Aorta (tissue), 5 donors: ENCODE data around the gene GATD1. TPM values are rescaled to one million over a fixed set of nuclear protein-coding genes. Genes with fewer than 3 reads are reported as not detected.
A peak's percentile ranks its signal among the peaks of the same experiment; 100 is the strongest.

Experiments used
- ATAC-seq: fragments of 200-7000 bp; cut with Tn5 transposase; one replicate; pipeline ENCODE4 v1.9.1; 2022; ENCODE audit warnings: moderate library complexity; ENCODE audit not compliant: low FRiP score
- DNase-seq, 2 donors: peaks; one replicate each; pipeline ENCODE4 v3.0.0-alpha.2; 2020
- H3K27ac ChIP-seq, 2 donors: one replicate each; pipeline ENCODE4 v1.5.1; 2013; ENCODE audit warnings: low read length in 2 of 2, mild to moderate bottlenecking in 2 of 2, moderate library complexity in 2 of 2, control low read depth in 1 of 2, inconsistent platforms in 1 of 2, low read depth in 1 of 2
- H3K27me3 ChIP-seq, 2 donors: one replicate each; pipeline ENCODE4 v1.6.1; 2013; ENCODE audit warnings: control low read depth in 1 of 2, low read length in 1 of 2, mild to moderate bottlenecking in 1 of 2, moderate library complexity in 1 of 2; ENCODE audit not compliant: insufficient read depth in 2 of 2, control insufficient read depth in 1 of 2
- H3K36me3 ChIP-seq, 2 donors: one replicate each; pipeline ENCODE4 v1.6.1; 2013; ENCODE audit warnings: control low read depth in 1 of 2, low read length in 1 of 2, mild to moderate bottlenecking in 1 of 2; ENCODE audit not compliant: insufficient read depth in 2 of 2, control insufficient read depth in 1 of 2
- H3K4me1 ChIP-seq, 2 donors: one replicate each; pipeline ENCODE4 v1.6.1; 2013; ENCODE audit warnings: low read length in 2 of 2, control low read depth in 1 of 2, mild to moderate bottlenecking in 1 of 2, moderate library complexity in 1 of 2; ENCODE audit not compliant: insufficient read depth in 2 of 2, control insufficient read depth in 1 of 2
- H3K4me3 ChIP-seq, 2 donors: one replicate each; pipeline ENCODE4 v1.5.1; 2013; ENCODE audit warnings: low read length in 2 of 2, control low read depth in 1 of 2, mild to moderate bottlenecking in 1 of 2
- H3K9me3 ChIP-seq: one replicate; pipeline ENCODE4 v1.6.1; 2013; ENCODE audit warnings: mild to moderate bottlenecking, low read length; ENCODE audit not compliant: control insufficient read depth
- WGBS, 2 donors: extraction: QIAGEN DNeasy Blood & Tissue Kit; methylation state at CpG; one replicate each; pipeline ENCODE4 v1.1.7; 2013; 5-methylcytosine and 5-hydroxymethylcytosine counted together
- intact Hi-C, 2 donors: fragments of 100-400 bp; cut with DNase I; formaldehyde crosslinking; loops; one replicate each; pipeline versions ENCODE4 v1.14.2 to v1.15.0; 2022
- polyA plus RNA-seq, 2 donors: library from polyadenylated mRNA; stranded (reverse); fragments of 200-250 nt; gene quantifications; one replicate each; pipeline ENCODE4 v1.2.3, GENCODE V29; 2013
- total RNA-seq, 2 donors: library from RNA; stranded (reverse); fragmentation: NEBNext Ultra II Directional; extraction: Animal tissue kit (Norgen Biotek cat#: 25700); gene quantifications; one replicate each; pipeline ENCODE4 v1.2.1, GENCODE V29; 2021
- donor health status: healthy with polysubstance abuse.
- donor health status: Bipolar disorder and iron deficiency.
- donor health status: DM: no; HTN: no; CAD: no.
- donor health status: DM: no; HTN: no; CAD: no.
- donor health status: DM: yes; HTN: yes; CAD: no.

Gene GATD1
- total and polyA plus RNA-seq, 4 donors = 9.6 to 52.7 (median 34.3) TPM

DNA sequence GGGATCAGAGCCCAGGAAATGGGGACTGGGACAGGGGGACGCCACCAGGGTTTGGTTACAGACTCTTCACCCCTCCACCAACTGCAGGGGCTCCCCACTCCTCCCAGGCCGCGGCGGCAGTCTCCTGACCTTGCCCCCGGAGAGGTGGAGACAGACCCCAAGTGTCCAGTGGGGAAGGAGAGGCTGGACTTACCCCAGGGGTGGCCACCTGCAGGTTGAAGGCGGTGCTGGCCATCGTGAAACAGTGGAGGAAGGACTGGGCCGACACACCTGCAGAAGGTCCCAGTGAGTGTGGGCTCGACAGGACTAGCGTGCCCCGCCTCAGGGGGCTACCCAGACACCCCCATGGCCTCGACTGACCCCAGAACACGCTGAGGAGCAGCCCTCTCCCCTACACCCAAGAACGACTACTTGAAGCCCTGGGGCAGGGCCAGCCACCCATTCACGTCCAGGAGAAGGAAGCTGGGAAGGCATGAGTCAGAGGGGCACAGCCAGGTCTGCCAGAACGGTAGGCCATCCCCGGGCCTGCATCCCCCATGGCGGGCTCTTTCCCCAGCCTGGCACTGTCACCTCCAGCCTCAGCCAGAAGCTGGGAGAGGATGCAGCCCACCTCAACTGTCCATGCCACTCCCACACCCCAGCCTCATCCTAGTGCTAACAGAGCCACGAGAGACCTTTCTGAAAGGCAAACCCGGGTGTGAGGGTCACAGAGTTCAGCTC lies 2.3 kb downstream of the GATD1 start:
- no peak for ATAC-seq
- WGBS, 2 donors = 65% methylated on average over 20 of the region's 20 CpGs
- Histone ChIP-seq H3K27ac (no peak overlapping the region), H3K27me3 (no peaks in the 10 kb centered on the region), H3K4me1 (no peaks in the 10 kb centered on the region), H3K9me3 (no peaks in the 10 kb centered on the region), H3K4me3 (no peak overlapping the region), H3K36me3 (no peaks in the 10 kb centered on the region)
- intact Hi-C loops = loop anchor here in 1 of 2 donors (10.0 kb wide), 1 partner anchor 220 kb away; no protein-coding TSS in a partner anchor
- peak; percentile 44 to 76 for DNase-seq

DNA sequence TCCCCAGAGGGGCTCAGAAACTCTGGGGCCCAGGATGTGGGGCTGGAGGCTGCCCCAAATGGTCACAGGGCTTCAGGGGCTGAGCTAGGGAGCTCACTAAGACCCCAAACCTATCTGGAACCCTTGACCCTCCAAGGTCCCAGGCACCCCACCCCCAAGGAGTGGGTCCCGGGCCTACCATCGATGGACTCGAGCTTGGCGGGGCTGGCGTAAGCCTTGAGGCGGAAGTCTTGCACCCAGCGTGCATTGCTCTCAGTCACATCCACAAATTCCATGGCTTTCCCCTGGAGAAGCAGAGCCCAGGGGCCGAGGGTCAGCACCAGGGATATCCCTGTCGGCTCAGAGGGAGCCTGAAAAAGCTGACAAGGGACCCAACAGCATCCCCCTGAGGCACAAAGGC lies 3.5 kb downstream of the GATD1 start:
- Histone ChIP-seq H3K27ac (no peak overlapping the region), H3K4me3 (no peak overlapping the region), H3K9me3 (no peaks in the 10 kb centered on the region), H3K36me3 (no peaks in the 10 kb centered on the region), H3K4me1 (no peaks in the 10 kb centered on the region), H3K27me3 (no peaks in the 10 kb centered on the region)
- 90 to 91% methylated on average over 9 of the region's 9 CpGs for WGBS, 2 donors
- ATAC-seq (no peak), DNase-seq (peak; percentile 47 to 69)
- intact Hi-C loops = loop anchor here in 1 of 2 donors (10.0 kb wide), 1 partner anchor 219 kb away; no protein-coding TSS in a partner anchor

DNA sequence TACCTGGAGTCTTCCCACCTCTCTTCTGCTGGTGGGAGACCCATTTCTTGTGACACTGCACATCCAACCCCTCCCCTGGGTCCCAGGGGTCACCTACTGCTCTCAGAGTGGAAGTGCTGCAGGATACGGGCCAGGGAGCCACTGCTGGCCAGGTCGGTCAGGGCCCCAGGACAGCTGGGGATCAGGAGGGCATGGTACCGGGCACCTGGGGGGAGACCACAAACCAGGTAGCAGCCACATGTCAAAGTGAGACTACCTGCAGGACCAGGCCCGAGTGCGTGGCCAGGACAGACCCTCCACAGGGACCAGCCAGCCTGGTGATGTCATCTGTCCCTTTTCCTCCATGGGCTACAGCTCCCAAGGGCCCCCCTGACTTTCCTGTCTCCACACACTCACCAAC lies 3.9 kb downstream of the GATD1 start:
- no peaks in the 10 kb centered on the region for H3K36me3 ChIP-seq
- intact Hi-C loops = loop anchor here in 1 of 2 donors (10.0 kb wide), 1 partner anchor 219 kb away; no protein-coding TSS in a partner anchor

DNA sequence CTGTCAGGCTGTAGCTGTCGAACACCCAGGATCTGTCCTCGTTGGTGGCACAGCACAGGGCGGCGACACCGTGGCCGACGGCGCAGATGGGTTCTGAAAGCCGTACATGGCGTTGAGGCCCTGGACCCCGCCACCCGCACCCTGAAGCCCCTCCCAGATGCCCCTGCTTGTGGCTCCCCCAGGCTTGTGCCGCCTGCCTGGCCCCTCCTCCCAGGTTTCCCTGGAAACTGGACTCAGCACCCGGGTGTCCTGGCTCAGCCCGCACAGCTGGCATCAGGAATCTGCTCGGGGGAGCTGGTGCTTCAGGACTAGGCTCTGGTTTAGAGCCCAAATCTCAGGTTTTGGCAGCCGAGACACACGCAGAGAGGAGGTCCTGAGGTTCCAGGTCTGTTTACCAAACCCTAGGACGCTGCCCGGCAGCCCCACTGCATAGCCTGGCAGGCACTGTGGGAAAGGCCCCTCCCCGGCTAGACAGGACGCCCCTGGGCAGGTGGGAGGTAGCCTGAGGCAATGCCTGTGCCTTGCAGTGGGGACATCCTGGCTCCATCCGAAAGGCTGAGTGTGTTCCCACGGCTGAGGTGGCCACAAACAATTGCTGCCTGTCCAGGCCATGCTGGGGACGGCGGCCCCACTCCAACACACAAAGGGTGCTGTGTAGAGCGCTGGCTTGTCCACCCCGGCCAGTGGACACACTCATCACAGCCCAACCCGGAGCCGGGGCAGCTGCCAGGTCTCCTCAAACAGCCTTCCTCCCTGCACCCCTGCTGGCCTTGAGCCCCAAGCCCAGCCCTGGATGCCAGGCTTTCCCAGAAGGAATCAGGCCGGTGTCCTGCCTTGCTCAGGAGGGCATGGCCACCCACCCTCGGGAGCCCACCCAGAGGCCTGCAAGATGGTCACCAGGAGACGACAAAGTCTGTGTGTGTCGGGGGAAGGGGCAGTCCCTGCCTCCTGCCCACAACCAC lies 4.6 kb downstream of the GATD1 start:
- ATAC-seq (no peak), DNase-seq (peak; percentile 44 to 75)
- Histone ChIP-seq H3K4me3 (no peak overlapping the region), H3K9me3 (no peaks in the 10 kb centered on the region), H3K27ac (no peak overlapping the region), H3K4me1 (no peaks in the 10 kb centered on the region), H3K27me3 (no peaks in the 10 kb centered on the region), H3K36me3 (no peaks in the 10 kb centered on the region)
- WGBS, 2 donors = 71 to 72% methylated on average over 34 of the region's 34 CpGs
- intact Hi-C loops = loop anchor here in 1 of 2 donors (10.0 kb wide), 1 partner anchor 218 kb away; no protein-coding TSS in a partner anchor

More for the DNA sequence above, 3.9 kb downstream of the GATD1 start:
- H3K27me3 ChIP-seq = no peaks in the 10 kb centered on the region
- H3K9me3 ChIP-seq = no peaks in the 10 kb centered on the region
- DNase-seq (peak; percentile 38 to 66), ATAC-seq (no peak)
- H3K4me1 ChIP-seq = no peaks in the 10 kb centered on the region
- H3K4me3 ChIP-seq = no peak overlapping the region
- WGBS, 2 donors = 86 to 91% methylated on average over 5 of the region's 5 CpGs
- no peak overlapping the region for H3K27ac ChIP-seq

DNA sequence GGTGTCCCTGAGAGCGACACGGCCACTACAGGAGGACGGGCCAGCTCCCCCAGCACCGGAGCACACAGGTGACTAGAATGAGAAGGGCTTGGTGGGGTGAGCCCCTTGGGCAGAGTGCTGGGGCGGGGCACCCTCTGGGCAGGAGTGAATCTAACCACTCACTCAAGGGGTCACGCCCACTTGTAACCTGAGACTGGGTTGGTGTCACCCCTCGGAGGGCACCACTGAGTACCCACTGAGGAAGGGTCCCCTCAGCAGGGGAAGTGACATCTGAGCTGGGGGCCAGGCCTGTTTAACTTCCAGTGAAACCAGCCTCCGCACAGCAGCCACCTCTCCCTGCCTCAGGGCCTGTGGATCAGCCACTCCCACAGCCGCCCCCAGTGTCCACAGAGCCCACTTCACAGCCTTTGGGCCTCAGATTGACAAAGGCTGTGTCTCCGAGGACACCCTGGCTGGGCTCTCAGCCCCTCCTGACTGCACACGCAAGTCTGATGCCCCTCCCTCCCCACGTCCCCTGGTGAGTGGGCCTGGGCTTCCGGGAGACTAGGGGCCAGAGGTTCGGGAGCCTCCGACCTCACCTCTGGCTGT lies 5.6 kb downstream of the GATD1 start:
- no peak for ATAC-seq
- Histone ChIP-seq H3K36me3 (no peaks in the 10 kb centered on the region), H3K27me3 (no peaks in the 10 kb centered on the region), H3K27ac (no peak overlapping the region), H3K4me1 (no peaks in the 10 kb centered on the region), H3K9me3 (no peaks in the 10 kb centered on the region), H3K4me3 (no peak overlapping the region)
- peak in 1 of 2 donors; percentile 46 for DNase-seq
- WGBS, 2 donors = 79 to 80% methylated on average over 15 of the region's 15 CpGs
- intact Hi-C loops = loop anchor here in 1 of 2 donors (10.0 kb wide), 1 partner anchor 217 kb away; no protein-coding TSS in a partner anchor

DNA sequence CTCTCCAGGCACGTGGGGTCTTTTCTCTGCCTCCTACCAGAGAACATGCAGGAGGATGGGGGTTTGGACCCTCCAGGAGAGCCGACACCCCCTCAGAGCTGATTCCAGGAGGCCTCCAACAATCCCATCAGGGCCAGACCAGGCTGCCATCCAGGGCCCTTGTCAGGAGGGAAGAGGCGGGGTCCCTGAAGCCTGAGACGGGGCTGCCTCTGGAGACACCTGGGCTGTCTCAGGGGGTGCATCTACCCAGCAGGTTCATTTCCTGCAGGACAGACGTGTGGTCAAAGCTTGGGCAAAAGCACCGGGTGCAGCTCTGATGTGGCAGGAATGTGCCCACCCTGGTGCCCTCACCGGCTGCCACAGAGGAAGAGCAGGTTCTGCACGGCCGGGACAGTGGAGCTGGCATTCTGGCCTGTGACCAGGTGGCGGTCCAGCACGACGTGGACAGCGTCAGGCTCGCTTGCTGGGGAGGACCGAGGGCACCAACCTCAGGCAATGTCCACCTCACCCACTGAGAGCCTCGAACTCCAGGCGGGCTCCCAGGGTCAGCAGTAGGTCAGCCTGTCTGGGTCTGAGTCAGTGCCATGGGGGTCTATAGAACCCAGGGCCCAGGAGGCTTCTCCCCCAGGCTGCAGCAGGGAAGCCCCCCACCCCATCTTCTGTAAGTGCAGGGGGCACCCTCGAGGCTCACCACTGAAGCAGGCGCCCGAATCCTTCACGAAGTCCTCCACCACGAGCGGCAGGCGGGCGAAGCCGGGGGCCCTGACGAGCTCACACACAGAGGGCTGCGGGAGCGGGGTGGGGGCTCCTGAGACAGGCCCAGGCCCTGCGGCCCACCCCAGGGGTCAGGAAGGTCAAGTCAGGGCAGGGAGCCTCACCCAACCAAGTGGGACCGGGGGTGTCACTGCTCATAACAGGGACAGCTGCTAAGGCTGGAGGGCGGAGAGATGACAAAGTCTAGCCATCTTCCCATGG lies 6.4 kb downstream of the GATD1 start:
- H3K4me1 ChIP-seq = no peaks in the 10 kb centered on the region
- peaks cover 0 to 1% of the 10 kb centered on the region in 2 donors for H3K36me3 ChIP-seq
- H3K27ac ChIP-seq = no peak overlapping the region
- no peaks in the 10 kb centered on the region for H3K9me3 ChIP-seq
- H3K27me3 ChIP-seq = no peaks in the 10 kb centered on the region
- H3K4me3 ChIP-seq = no peak overlapping the region
- DNase-seq (peak; percentile 45 to 74), ATAC-seq (no peak)
- intact Hi-C loops = loop anchor here in 1 of 2 donors (10.0 kb wide), 1 partner anchor 216 kb away; no protein-coding TSS in a partner anchor
- 88 to 89% methylated on average over 32 of the region's 32 CpGs for WGBS, 2 donors

DNA sequence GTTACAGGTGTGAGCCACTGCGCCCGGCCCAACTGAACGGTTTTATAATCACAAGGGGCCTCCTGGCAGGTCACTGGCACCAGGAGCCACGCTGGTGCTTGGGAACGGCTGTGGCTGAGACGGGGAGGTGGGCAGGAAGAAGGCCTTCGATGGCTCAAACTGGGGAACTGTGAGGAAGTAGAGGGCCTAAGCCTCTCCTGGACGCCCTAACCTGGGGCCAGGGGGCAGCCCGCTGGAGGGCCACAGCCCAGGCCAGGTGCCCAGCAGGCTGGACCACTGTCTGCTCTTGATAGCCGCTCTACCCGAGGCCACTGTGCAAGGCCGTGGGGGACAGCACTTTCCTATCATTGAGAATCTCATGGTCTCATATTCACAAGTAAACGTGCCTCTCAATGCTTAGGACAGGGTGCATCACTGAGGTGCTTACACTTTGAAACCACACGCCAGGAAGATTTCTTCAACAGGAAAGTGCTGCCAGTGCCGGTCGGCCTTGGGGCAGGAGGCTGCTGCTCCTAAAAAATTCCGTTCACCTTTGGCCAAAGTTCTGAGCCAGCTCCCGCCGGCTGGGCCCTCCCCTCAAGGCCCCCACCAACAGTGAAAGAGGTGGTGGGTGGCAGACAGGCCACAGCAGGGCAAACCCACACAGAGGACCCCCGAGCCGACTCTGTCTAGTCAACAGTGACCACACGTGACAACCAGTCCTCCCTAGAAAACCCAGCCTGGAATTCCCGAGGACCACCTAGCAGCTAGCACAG lies 7.2 kb downstream of the GATD1 start:
- no peaks in the 10 kb centered on the region for H3K27me3 ChIP-seq
- H3K9me3 ChIP-seq = no peaks in the 10 kb centered on the region
- no peak for ATAC-seq
- no peak overlapping the region for H3K27ac ChIP-seq
- DNase-seq = peak in 1 of 2 donors; percentile 39
- H3K4me3 ChIP-seq = no peak overlapping the region
- 86 to 90% methylated on average over 23 of the region's 23 CpGs for WGBS, 2 donors
- H3K36me3 ChIP-seq = peaks cover 0 to 1% of the 10 kb centered on the region in 2 donors
- no peaks in the 10 kb centered on the region for H3K4me1 ChIP-seq
- intact Hi-C loops = loop anchor here in 1 of 2 donors (10.0 kb wide), 1 partner anchor 215 kb away; no protein-coding TSS in a partner anchor
